ENCODE results near the gene OVAAL. TPM values are rescaled to one million over a fixed set of nuclear protein-coding genes. Genes with fewer than 3 reads are reported as not detected.

Gene OVAAL
- total RNA-seq, 1 donor from 2014 or later: not detected

- H3K36me3 ChIP-seq (ENCODE audit: control insufficient read depth, insufficient read depth, low read length): no peaks in the 10 kb centered on the region
- TF ChIP-seq CTCF (IDR thresholded peaks at IDR 0.05; ENCODE audit: insufficient read depth, low read length, severe bottlenecking): no peak
- no peak overlapping the region for H3K4me3 ChIP-seq (ENCODE audit: low read depth, low read length)
- FAIRE-seq (no peak), DNase-seq (ENCODE audit: low read depth) (peak; percentile 17)
- no peaks in the 10 kb centered on the region for H3K27me3 ChIP-seq (ENCODE audit: control insufficient read depth, insufficient read depth, low read length)
Observed at GRCh38 chr1:180574031-180574713, 15.4 kb downstream of the OVAAL start.

GRCh38 chr1:180577361-180577760, 18.6 kb downstream of the OVAAL start:
- H3K36me3 ChIP-seq (ENCODE audit: control insufficient read depth, insufficient read depth, low read length): no peaks in the 10 kb centered on the region
- H3K4me3 ChIP-seq (ENCODE audit: low read depth, low read length): no peak overlapping the region
- TF ChIP-seq CTCF (IDR thresholded peaks at IDR 0.05; ENCODE audit: insufficient read depth, low read length, severe bottlenecking): no peak
- no peaks in the 10 kb centered on the region for H3K27me3 ChIP-seq (ENCODE audit: control insufficient read depth, insufficient read depth, low read length)
- FAIRE-seq (no peak), DNase-seq (ENCODE audit: low read depth) (no peak)

DNA sequence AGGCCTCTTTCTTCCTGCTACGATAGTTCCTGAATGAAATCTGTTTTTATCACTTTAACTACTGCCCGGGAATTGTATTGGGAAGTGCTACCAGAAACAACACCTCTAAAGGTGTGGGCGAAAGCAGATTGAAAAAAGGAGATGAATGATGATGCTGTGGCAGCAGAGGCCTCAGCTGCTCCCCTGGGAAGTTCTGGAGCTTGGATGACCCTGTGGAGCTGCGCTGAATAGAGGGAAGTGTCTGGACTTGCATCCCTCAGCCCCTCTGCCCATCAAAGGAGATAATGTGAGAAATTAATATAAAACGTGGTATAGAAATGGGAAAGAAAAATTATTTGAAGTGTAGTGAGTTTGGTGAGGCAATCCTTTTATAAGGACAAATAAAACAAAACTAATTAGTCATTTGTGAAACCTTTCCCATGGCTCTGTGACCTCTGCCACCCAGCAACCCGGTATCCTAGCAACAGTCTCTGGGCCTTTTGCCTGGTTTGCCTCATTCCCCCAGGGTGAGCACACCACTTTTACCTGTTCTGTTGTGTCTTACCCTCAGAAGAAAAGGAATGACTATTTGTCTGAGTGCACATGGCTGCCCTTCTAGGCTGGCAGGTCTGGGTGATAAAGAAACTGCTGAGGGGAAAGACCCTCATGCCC, 21.3 kb downstream of the OVAAL start:
- Histone ChIP-seq H3K4me3 (ENCODE audit: low read depth, low read length) (no peak overlapping the region), H3K27me3 (ENCODE audit: control insufficient read depth, insufficient read depth, low read length) (no peaks in the 10 kb centered on the region), H3K36me3 (ENCODE audit: control insufficient read depth, insufficient read depth, low read length) (no peaks in the 10 kb centered on the region)
- FAIRE-seq (no peak), DNase-seq (ENCODE audit: low read depth) (peak; percentile 92)
- TF ChIP-seq CTCF (IDR thresholded peaks at IDR 0.05; ENCODE audit: insufficient read depth, low read length, severe bottlenecking): no peak

DNA sequence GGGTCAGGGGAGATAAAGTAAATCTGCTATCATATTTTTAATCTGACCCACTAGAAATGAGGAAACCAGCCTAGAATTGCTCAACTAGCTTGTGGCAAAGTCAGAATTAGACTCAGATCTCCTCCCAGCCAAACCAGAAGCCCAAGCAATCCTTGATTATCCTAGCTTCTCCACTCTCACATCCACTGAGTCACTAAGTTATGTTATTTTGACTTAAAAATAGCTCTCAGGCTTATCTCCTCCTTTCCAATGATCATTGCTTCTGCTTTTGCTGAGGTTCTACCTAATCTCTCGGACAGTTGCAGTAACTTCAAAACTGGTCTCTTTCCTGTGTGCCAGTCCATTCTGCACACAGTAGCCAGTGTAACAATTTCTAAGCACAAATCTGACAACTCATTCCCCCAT, 22.9 kb downstream of the OVAAL start:
- DNase-seq (ENCODE audit: low read depth): peak; percentile 34
- Histone ChIP-seq H3K36me3 (ENCODE audit: control insufficient read depth, insufficient read depth, low read length) (no peaks in the 10 kb centered on the region), H3K4me3 (ENCODE audit: low read depth, low read length) (no peak overlapping the region), H3K27me3 (ENCODE audit: control insufficient read depth, insufficient read depth, low read length) (no peaks in the 10 kb centered on the region)
- TF ChIP-seq CTCF (IDR thresholded peaks at IDR 0.05; ENCODE audit: insufficient read depth, low read length, severe bottlenecking): no peak
- FAIRE-seq: no peak

DNA sequence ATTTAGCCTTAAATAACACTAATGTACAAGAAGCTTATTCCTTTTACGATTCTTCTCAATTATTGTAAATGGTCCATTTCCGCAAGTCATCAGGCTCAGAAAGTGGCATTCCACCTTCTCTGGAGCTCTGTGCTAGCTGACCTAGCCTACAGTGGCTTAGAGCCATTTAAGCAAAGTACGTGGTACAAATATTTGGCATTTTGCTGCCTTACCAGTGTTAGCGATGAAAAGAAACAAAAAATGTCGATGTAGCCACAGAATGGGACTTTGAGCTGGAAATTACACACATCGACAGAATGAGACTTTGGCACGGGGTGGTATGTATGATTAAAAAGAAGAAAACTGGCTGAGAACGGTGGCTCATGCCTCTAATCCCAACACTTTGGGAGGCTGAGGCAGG, 26.1 kb downstream of the OVAAL start:
- DNase-seq (ENCODE audit: low read depth) (no peak), FAIRE-seq (no peak)
- Histone ChIP-seq H3K36me3 (ENCODE audit: control insufficient read depth, insufficient read depth, low read length) (no peaks in the 10 kb centered on the region), H3K27me3 (ENCODE audit: control insufficient read depth, insufficient read depth, low read length) (no peaks in the 10 kb centered on the region), H3K4me3 (ENCODE audit: low read depth, low read length) (no peak overlapping the region)
- TF ChIP-seq CTCF (IDR thresholded peaks at IDR 0.05; ENCODE audit: insufficient read depth, low read length, severe bottlenecking): no peak

All from bronchial epithelial cell (primary cell).